Liver (tissue), 9 donors: Measurements from ENCODE around the gene NF2. TPM values are rescaled to one million over a fixed set of nuclear protein-coding genes. Genes with fewer than 3 reads are reported as not detected.

Experiments
- DNase-seq: peaks from one replicate; pipeline ENCODE4 v3.0.0-alpha.2; 2017; ENCODE audit warnings: low spot score
- H3K27ac ChIP-seq, 2 donors: one replicate each; pipeline ENCODE4 v1.7.0; 2013; ENCODE audit warnings: inconsistent platforms in 2 of 2, low read length in 2 of 2, control low read depth in 1 of 2, low read depth in 1 of 2, mild to moderate bottlenecking in 1 of 2
- H3K27me3 ChIP-seq, 4 donors: one replicate each; pipeline versions ENCODE4 v1.6.1 to v1.7.0; 2013; ENCODE audit warnings: low read length in 3 of 4, inconsistent platforms in 1 of 4, mild to moderate bottlenecking in 1 of 4, moderate library complexity in 1 of 4; ENCODE audit not compliant: control insufficient read depth in 4 of 4, insufficient read depth in 4 of 4
- H3K36me3 ChIP-seq, 4 donors: one replicate each; pipeline versions ENCODE4 v1.6.1 to v1.7.0; 2013; ENCODE audit warnings: low read length in 3 of 4, mild to moderate bottlenecking in 3 of 4, low read depth in 1 of 4, moderate library complexity in 1 of 4; ENCODE audit not compliant: control insufficient read depth in 4 of 4, insufficient read depth in 3 of 4
- H3K4me1 ChIP-seq, 4 donors: one replicate each; pipeline versions ENCODE4 v1.6.1 to v1.7.0; 2013; ENCODE audit warnings: low read length in 3 of 4, mild to moderate bottlenecking in 3 of 4, moderate library complexity in 1 of 4; ENCODE audit not compliant: control insufficient read depth in 4 of 4, insufficient read depth in 4 of 4
- H3K4me3 ChIP-seq, 3 donors: one replicate each; pipeline versions ENCODE4 v1.6.1 to v1.7.0; 2013; ENCODE audit warnings: low read length in 3 of 3, control low read depth in 1 of 3, low read depth in 1 of 3, mild to moderate bottlenecking in 1 of 3
- H3K9ac ChIP-seq, 2 donors: one replicate each; pipeline ENCODE4 v1.7.0; 2013; ENCODE audit warnings: low read length in 2 of 2, mild to moderate bottlenecking in 2 of 2, moderate library complexity in 2 of 2, control low read depth in 1 of 2, low read depth in 1 of 2
- H3K9me3 ChIP-seq, 4 donors: one replicate each; pipeline versions ENCODE4 v1.6.1 to v1.7.0; 2013; ENCODE audit warnings: low read length in 3 of 4; ENCODE audit not compliant: control insufficient read depth in 4 of 4
- ATF3 ChIP-seq: IDR thresholded peaks from 2 replicates; pipeline ENCODE4 v1.6.1; 2016; ENCODE audit warnings: antibody characterized with exemption
- EGR1 ChIP-seq, 2 donors: IDR thresholded peaks; 2 replicates each; pipeline ENCODE4 v1.6.1; 2016 to 2018; ENCODE audit warnings: antibody characterized with exemption in 2 of 2, low read depth in 2 of 2
- FOXA1 ChIP-seq: IDR thresholded peaks from 2 replicates; pipeline ENCODE4 v1.6.1; 2016; ENCODE audit warnings: antibody characterized with exemption
- FOXA2 ChIP-seq: IDR thresholded peaks from 2 replicates; pipeline ENCODE4 v1.6.1; 2016; ENCODE audit warnings: antibody characterized with exemption
- HNF4A ChIP-seq, 2 donors: conservative IDR thresholded peaks; 2 replicates each; pipeline ENCODE4 v1.6.1; 2016; ENCODE audit warnings: antibody characterized with exemption in 2 of 2, mild to moderate bottlenecking in 2 of 2
- HNF4G ChIP-seq: IDR thresholded peaks from 2 replicates; pipeline ENCODE4 v1.6.1; 2016; ENCODE audit warnings: antibody characterized with exemption
- JUND ChIP-seq, 2 donors: IDR thresholded peaks; 2 replicates each; pipeline ENCODE4 v1.6.1; 2016; ENCODE audit warnings: antibody characterized with exemption in 2 of 2
- RAD21 ChIP-seq, 2 donors: IDR thresholded peaks; 2 replicates each; pipeline ENCODE4 v1.6.1; 2016; ENCODE audit warnings: antibody characterized with exemption in 2 of 2, mild to moderate bottlenecking in 2 of 2
- RXRA ChIP-seq, 2 donors: IDR thresholded peaks; 2 replicates each; pipeline ENCODE4 v1.6.1; 2017 to 2018; ENCODE audit warnings: antibody characterized with exemption in 2 of 2, mild to moderate bottlenecking in 1 of 2
- SP1 ChIP-seq: IDR thresholded peaks from 2 replicates; pipeline ENCODE4 v1.6.1; 2018; ENCODE audit warnings: antibody characterized with exemption, mild to moderate bottlenecking
- WGBS: extraction: QIAGEN DNeasy Blood & Tissue Kit; methylation state at CpG from one replicate; pipeline ENCODE4 v1.1.7; 2013; 5-methylcytosine and 5-hydroxymethylcytosine counted together
- polyA plus RNA-seq, 2 donors: library from polyadenylated mRNA; stranded (reverse) in 1 of 2; unstranded in 1 of 2; fragments of 200-250 nt in 1 of 2; fragments of >200 nt in 1 of 2; fragmentation: Nextera tagmentation in 1 of 2; extraction: Ambion mirVana in 1 of 2; gene quantifications; one replicate each; pipeline versions ENCODE4 v1.2.1 to v1.2.3, GENCODE V29; 2013 to 2015
- total RNA-seq, 2 donors: library from RNA; depleted of rRNA; stranded (reverse); fragments of >200 nt; gene quantifications; one replicate each; pipeline ENCODE4 v1.2.3, GENCODE V29; 2014
- TF ChIP-seq, protein P1 (sequence below): IDR thresholded peaks from 2 replicates; pipeline ENCODE4 v1.6.1; 2016; ENCODE audit warnings: antibody characterized with exemption, mild to moderate bottlenecking
- TF ChIP-seq, protein P2 (sequence below): IDR thresholded peaks from 2 replicates; pipeline ENCODE4 v1.6.1; 2016; ENCODE audit warnings: antibody characterized with exemption
- donor health status: healthy.
- donor health status: healthy.
- donor health status: healthy.
- donor health status: healthy.
- donor health status: healthy.

Gene NF2
- total and polyA plus RNA-seq, 4 donors: 6.2 to 25.2 (median 11.2) TPM

DNA sequence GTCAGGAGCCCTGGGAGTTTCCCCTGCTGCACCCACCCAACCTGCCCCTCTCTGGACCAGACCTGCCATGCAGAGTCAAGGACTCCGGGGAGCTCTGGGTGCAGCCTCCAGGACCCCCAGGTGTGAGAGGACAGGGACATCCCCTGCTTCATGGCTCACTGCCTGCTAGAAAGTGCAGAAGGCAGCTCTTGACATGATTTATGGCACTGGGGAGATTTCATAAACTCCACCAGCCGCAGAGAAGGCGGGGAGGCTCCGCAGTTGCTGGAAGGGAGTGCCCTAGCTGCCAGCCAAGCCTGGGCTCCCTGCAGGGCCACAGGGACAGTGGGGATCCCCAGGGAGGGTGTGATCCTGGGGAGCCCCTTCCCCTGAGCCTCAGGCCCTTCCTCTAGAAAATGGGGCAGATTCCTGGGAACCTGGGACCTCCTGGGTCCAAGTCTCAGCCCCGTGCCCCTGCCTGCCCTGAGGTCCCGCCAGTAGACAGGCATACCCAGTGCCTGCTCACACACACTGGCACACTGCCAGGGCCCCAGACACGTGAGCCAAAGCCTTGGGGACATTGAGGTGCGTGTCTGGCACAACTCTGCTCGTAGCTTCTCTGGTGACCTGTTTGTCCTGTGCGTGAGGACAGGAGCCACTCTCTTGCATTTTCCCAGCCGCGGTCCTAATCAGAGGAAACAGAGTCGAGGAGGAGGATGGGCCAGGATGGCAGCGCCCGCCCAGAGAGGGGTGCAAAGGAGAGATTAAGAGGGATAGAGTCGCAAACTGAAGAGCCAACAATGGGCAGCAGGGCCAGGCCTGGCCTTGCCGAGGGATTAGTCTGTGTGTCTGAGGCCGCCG lies 130.1 kb downstream of the NF2 start:
- Histone ChIP-seq H3K27me3 (no peaks in the 10 kb centered on the region), H3K4me1 (no peaks in the 10 kb centered on the region), H3K4me3 (no peak overlapping the region), H3K27ac (no peak overlapping the region), H3K9me3 (no peaks in the 10 kb centered on the region), H3K36me3 (peaks cover 2 to 26% (median 9%) of the 10 kb centered on the region in 4 donors), H3K9ac (no peak overlapping the region)
- TF ChIP-seq JUND (IDR thresholded peaks at IDR 0.05): no peak
- no peak for TF ChIP-seq RAD21 (IDR thresholded peaks at IDR 0.05)
- no peak for TF ChIP-seq EGR1 (IDR thresholded peaks at IDR 0.05; ENCODE audit: low read depth in 2 of 2)
- TF ChIP-seq HNF4A (conservative IDR thresholded peaks at IDR 0.05): no peak
- TF ChIP-seq, protein P1, sequence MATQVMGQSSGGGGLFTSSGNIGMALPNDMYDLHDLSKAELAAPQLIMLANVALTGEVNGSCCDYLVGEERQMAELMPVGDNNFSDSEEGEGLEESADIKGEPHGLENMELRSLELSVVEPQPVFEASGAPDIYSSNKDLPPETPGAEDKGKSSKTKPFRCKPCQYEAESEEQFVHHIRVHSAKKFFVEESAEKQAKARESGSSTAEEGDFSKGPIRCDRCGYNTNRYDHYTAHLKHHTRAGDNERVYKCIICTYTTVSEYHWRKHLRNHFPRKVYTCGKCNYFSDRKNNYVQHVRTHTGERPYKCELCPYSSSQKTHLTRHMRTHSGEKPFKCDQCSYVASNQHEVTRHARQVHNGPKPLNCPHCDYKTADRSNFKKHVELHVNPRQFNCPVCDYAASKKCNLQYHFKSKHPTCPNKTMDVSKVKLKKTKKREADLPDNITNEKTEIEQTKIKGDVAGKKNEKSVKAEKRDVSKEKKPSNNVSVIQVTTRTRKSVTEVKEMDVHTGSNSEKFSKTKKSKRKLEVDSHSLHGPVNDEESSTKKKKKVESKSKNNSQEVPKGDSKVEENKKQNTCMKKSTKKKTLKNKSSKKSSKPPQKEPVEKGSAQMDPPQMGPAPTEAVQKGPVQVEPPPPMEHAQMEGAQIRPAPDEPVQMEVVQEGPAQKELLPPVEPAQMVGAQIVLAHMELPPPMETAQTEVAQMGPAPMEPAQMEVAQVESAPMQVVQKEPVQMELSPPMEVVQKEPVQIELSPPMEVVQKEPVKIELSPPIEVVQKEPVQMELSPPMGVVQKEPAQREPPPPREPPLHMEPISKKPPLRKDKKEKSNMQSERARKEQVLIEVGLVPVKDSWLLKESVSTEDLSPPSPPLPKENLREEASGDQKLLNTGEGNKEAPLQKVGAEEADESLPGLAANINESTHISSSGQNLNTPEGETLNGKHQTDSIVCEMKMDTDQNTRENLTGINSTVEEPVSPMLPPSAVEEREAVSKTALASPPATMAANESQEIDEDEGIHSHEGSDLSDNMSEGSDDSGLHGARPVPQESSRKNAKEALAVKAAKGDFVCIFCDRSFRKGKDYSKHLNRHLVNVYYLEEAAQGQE: no peak
- no peak for TF ChIP-seq HNF4G
- TF ChIP-seq, protein P2, sequence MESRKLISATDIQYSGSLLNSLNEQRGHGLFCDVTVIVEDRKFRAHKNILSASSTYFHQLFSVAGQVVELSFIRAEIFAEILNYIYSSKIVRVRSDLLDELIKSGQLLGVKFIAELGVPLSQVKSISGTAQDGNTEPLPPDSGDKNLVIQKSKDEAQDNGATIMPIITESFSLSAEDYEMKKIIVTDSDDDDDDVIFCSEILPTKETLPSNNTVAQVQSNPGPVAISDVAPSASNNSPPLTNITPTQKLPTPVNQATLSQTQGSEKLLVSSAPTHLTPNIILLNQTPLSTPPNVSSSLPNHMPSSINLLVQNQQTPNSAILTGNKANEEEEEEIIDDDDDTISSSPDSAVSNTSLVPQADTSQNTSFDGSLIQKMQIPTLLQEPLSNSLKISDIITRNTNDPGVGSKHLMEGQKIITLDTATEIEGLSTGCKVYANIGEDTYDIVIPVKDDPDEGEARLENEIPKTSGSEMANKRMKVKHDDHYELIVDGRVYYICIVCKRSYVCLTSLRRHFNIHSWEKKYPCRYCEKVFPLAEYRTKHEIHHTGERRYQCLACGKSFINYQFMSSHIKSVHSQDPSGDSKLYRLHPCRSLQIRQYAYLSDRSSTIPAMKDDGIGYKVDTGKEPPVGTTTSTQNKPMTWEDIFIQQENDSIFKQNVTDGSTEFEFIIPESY: no peak
- TF ChIP-seq SP1: no peak
- TF ChIP-seq RXRA (IDR thresholded peaks at IDR 0.05): no peak
- DNase-seq: peak; percentile 56
- WGBS: 80% methylated on average over 19 of the region's 19 CpGs

- no peak for DNase-seq
- H3K9me3 ChIP-seq: no peaks in the 10 kb centered on the region
- TF ChIP-seq FOXA1 (no peak), RAD21 (IDR thresholded peaks at IDR 0.05) (no peak), RXRA (IDR thresholded peaks at IDR 0.05) (no peak), ATF3 (no peak), EGR1 (IDR thresholded peaks at IDR 0.05; ENCODE audit: low read depth in 2 of 2) (no peak), HNF4A (conservative IDR thresholded peaks at IDR 0.05) (no peak), FOXA2 (no peak), JUND (IDR thresholded peaks at IDR 0.05) (no peak)
- TF ChIP-seq, protein P2: no peak
- no peaks in the 10 kb centered on the region for H3K27me3 ChIP-seq
- H3K4me1 ChIP-seq: no peaks in the 10 kb centered on the region
- H3K4me3 ChIP-seq: no peak overlapping the region
- no peak overlapping the region for H3K27ac ChIP-seq
- H3K36me3 ChIP-seq: peaks cover 2 to 28% (median 9%) of the 10 kb centered on the region in 4 donors
- 96% methylated on average over 8 of the region's 8 CpGs for WGBS
- H3K9ac ChIP-seq: no peak overlapping the region
Observed at GRCh38 chr22:29734406-29734805, 131.0 kb downstream of the NF2 start.
